ENCODE measurements around the gene JAZF1. TPM values are rescaled to one million over a fixed set of nuclear protein-coding genes. Genes with fewer than 3 reads are reported as not detected.

Gene JAZF1
- total RNA-seq, 1 experiment from 2014 or later: 3.4 TPM

GRCh38 chr7:27965650-27966049 lies 214.9 kb downstream of the JAZF1 start:
- H3K4me3 ChIP-seq (replicated peaks in 1 of 2; ENCODE audit: low read depth in 1 of 2, low read length in 2 of 2): no peak overlapping the region
- POLR2A ChIA-PET: no interaction called here
- ATAC-seq (no peak), DNase-seq (ENCODE audit: low read depth, low spot score) (no peak)
- intact Hi-C loops (cut with micrococcal nuclease): no loop called here
- H3K9me2 ChIP-seq (ENCODE audit: insufficient read depth): no peaks in the 10 kb centered on the region
- RAD21 ChIA-PET (ENCODE audit: low non-redundant PET in 1 of 2, low total read pairs in 2 of 2, uncharacterized antibody in 2 of 2, unreplicated experiment in 2 of 2): no interaction called here
- H3K27me3 ChIP-seq (ENCODE audit: insufficient read depth, low read length): no peaks in the 10 kb centered on the region
- no peak overlapping the region for H3K4me2 ChIP-seq (ENCODE audit: low read length)
- no peak overlapping the region for H3K9ac ChIP-seq (ENCODE audit: low read length)
- H3K4me1 ChIP-seq (ENCODE audit: control insufficient read depth in 1 of 2, insufficient read depth in 2 of 2, low read length in 2 of 2): peaks cover 13 to 17% of the 10 kb centered on the region in 2 experiments
- no peak overlapping the region for H3K27ac ChIP-seq (ENCODE audit: low read depth, low read length)
- CTCF ChIA-PET: no interaction called here
- no peaks in the 10 kb centered on the region for H3K9me3 ChIP-seq (ENCODE audit: control insufficient read depth in 1 of 2, insufficient read depth in 1 of 2, low read depth in 1 of 2, low read length in 2 of 2)
- no peaks in the 10 kb centered on the region for H3K36me3 ChIP-seq (ENCODE audit: control insufficient read depth in 1 of 2, insufficient read depth in 2 of 2, low read length in 2 of 2)
- TF ChIP-seq MAX (IDR thresholded peaks at IDR 0.05) (no peak), SRF (IDR thresholded peaks at IDR 0.05; ENCODE audit: low read depth) (no peak), CEBPB (IDR thresholded peaks at IDR 0.05; ENCODE audit: low read depth) (no peak), YY1 (IDR thresholded peaks at IDR 0.05; ENCODE audit: extremely low read depth, insufficient replicate concordance, low read depth, low read length) (no peak), ZBTB33 (IDR thresholded peaks at IDR 0.05; ENCODE audit: extremely low read depth, insufficient replicate concordance, low read length) (no peak), TCF7L2 (IDR thresholded peaks at IDR 0.05; ENCODE audit: borderline replicate concordance, extremely low read depth, insufficient read depth, insufficient read length) (no peak), EZH2phosphoT487 (IDR thresholded peaks at IDR 0.05; ENCODE audit: borderline replicate concordance) (no peak), CBX3 (IDR thresholded peaks at IDR 0.05; ENCODE audit: low read depth) (no peak), CTCF (IDR thresholded peaks at IDR 0.05 in 2 of 3, conservative IDR thresholded peaks at IDR 0.05 in 1 of 3; ENCODE audit: borderline replicate concordance in 1 of 3, insufficient read depth in 1 of 3, low read depth in 2 of 3, low read length in 2 of 3) (no peak), ZNF274 (IDR thresholded peaks at IDR 0.05; ENCODE audit: low read depth, low read length) (no peak), POLR2AphosphoS5 (IDR thresholded peaks at IDR 0.05; ENCODE audit: low read depth, low read length) (no peak)
- TF ChIP-seq, protein P1, sequence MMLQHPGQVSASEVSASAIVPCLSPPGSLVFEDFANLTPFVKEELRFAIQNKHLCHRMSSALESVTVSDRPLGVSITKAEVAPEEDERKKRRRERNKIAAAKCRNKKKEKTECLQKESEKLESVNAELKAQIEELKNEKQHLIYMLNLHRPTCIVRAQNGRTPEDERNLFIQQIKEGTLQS (IDR thresholded peaks at IDR 0.05): no peak
- no peaks in the 10 kb centered on the region for H3K79me2 ChIP-seq (ENCODE audit: insufficient read depth, low read length)
- no peak overlapping the region for H2AFZ ChIP-seq (ENCODE audit: low read depth, low read length, poor library complexity, severe bottlenecking)
- BruUV-seq (replicated peaks): no TSS peak
- H4K20me1 ChIP-seq (ENCODE audit: insufficient read depth): no peaks in the 10 kb centered on the region
